HEK293T (cell line): Measurements from ENCODE around the gene GPR149.

Source experiments
- BHLHE40 ChIP-seq: fragments of 450-650 bp; IDR thresholded peaks from 2 replicates; pipeline ENCODE4 v1.6.1; 2016; ENCODE audit warnings: mild to moderate bottlenecking, moderate library complexity, borderline replicate concordance
- FOXA1 ChIP-seq: fragments of 450-650 bp; IDR thresholded peaks from 2 replicates; pipeline ENCODE4 v1.6.1; 2016; ENCODE audit warnings: mild to moderate bottlenecking
- NFRKB ChIP-seq: fragments of 450-650 bp; IDR thresholded peaks from 2 replicates; pipeline ENCODE4 v1.6.1; 2016; ENCODE audit warnings: mild to moderate bottlenecking, moderate library complexity
- TARDBP ChIP-seq: fragments of 450-650 bp; IDR thresholded peaks from 2 replicates; pipeline ENCODE4 v1.6.1; 2016

DNA sequence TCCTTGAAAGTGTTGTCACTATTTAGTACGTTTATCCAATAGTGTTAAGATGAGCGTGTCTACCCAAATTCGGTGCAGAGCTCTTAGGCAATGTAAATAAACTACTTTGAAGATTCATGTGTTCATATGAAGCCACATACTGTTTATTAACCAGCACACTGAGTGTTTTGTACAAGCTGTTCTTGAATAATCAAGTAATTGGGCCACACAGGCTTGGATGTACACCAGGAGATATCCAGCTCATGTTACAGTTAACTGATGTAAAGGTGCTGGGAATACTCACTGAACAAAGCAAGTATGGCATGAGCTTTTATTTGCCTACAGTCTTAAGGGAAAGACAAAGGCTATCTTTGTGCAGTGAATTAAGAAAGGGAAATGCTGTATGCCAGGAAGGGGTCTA is 105.1 kb downstream of the GPR149 start:
- TF ChIP-seq NFRKB: no peak
- TF ChIP-seq FOXA1: no peak
- no peak for TF ChIP-seq TARDBP
- no peak for TF ChIP-seq BHLHE40
